Loucy (cell line): Measurements from ENCODE around the gene PYGM.

ENCODE experiments used
- CTCF ChIP-seq: fragments of 200-600 bp; sonication (generic); conservative IDR thresholded peaks from 2 replicates; pipeline ENCODE4 v1.5.1; 2014; ENCODE audit warnings: mild to moderate bottlenecking, antibody characterized with exemption, low read length
- EZH2phosphoT487 ChIP-seq: fragments of 200-600 bp; IDR thresholded peaks from 2 replicates; pipeline ENCODE4 v1.6.1; 2018; ENCODE audit warnings: antibody characterized with exemption, mild to moderate bottlenecking, moderate library complexity, borderline replicate concordance

- no peak for TF ChIP-seq CTCF
- no peak for TF ChIP-seq EZH2phosphoT487
Observed at GRCh38 chr11:64751136-64751535, 8.6 kb downstream of the PYGM start.
